Adrenal gland (tissue), 5 donors: ENCODE results near the gene SPRED2.

Experiments used
- CTCF ChIP-seq, 6 experiments: fragments of 450-650 bp in 4 of 6; fragments of 200-600 bp in 2 of 6; sonication (generic) in 1 of 6; IDR thresholded peaks; 1 replicate in 5 of 6; 2 replicates in 1 of 6; pipeline versions ENCODE4 v1.5.1 to v1.8.0; 2016 to 2021; ENCODE audit warnings: antibody characterized with exemption in 6 of 6, mild to moderate bottlenecking in 2 of 6, moderate library complexity in 1 of 6
- POLR2A ChIP-seq, 2 donors: fragments of 450-650 bp; IDR thresholded peaks; one replicate each; pipeline ENCODE4 v1.6.1; 2017; ENCODE audit warnings: antibody characterized with exemption in 2 of 2, mild to moderate bottlenecking in 2 of 2, moderate library complexity in 1 of 2
- donor health status: DM: no; HTN: no; CAD: no.

DNA sequence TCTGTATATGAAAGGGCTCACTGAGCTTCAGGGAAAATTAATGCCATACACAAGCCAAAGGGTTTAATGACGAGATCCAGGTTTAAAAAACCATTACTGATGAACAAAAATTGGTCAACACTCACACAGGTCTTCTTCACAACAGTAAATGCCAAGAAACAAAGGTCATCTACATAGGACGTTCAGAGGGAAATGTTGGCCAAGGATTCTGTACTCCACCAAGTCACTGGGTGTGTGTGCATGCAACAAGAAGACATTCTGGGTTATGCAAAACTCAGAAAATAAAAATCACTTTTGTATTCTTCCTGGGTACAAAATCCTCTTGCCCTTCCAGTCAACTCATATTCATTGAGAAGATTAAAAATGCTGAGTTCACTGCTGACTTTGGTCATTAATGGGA, 126.5 kb downstream of the SPRED2 start:
- TF ChIP-seq CTCF (IDR thresholded peaks at IDR 0.05): no peak
- TF ChIP-seq POLR2A (IDR thresholded peaks at IDR 0.05): no peak
